IMR-90 (cell line): ENCODE results near the gene SAP30BP. TPM values are rescaled to one million over a fixed set of nuclear protein-coding genes. Genes with fewer than 3 reads are reported as not detected.

Source experiments
- ATAC-seq: fragments of 200-7000 bp; cut with Tn5 transposase; 2 replicates; pipeline ENCODE4 v1.9.1; 2020; ENCODE audit warnings: low read depth, mild to moderate bottlenecking, moderate library complexity
- BruUV-seq: library from RNA; stranded (reverse); fragments of 400-500 nt; replicated peaks from 2 replicates; lab custom pipeline; 2021; lab: Mats Ljungman, UMichigan
- CTCF ChIA-PET: fragments of 300-600 bp; formaldehyde crosslinking; extraction: SDS; loops from one replicate; lab custom pipeline; 2021; ENCODE audit warnings: antibody characterized with exemption; lab: Yijun Ruan, JAX
- POLR2A ChIA-PET: fragments of 300-600 bp; sonication (Branson Sonifier 250); formaldehyde crosslinking; loops from one replicate; lab custom pipeline; 2022; ENCODE audit warnings: antibody characterized with exemption; ENCODE audit not compliant: unreplicated experiment; lab: Charles Lee
- DNase-seq: peaks from one replicate; pipeline ENCODE4 v3.0.0; 2013
- H2AFZ ChIP-seq: replicated peaks from 2 replicates; pipeline ENCODE3; 2013; ENCODE audit warnings: low read length, mild to moderate bottlenecking; ENCODE audit not compliant: poor library complexity
- H2AK5ac ChIP-seq: 2 replicates; pipeline ENCODE4 v1.6.1; 2013; ENCODE audit warnings: low read depth, low read length, inconsistent platforms
- H2AK9ac ChIP-seq: replicated peaks from 2 replicates; pipeline ENCODE3; 2013; ENCODE audit warnings: mild to moderate bottlenecking, low read depth, low read length, moderate library complexity; ENCODE audit not compliant: poor library complexity
- H2BK120ac ChIP-seq: 2 replicates; pipeline ENCODE4 v1.6.1; 2013; ENCODE audit warnings: low read depth, low read length, inconsistent platforms
- H2BK15ac ChIP-seq: 3 replicates; pipeline ENCODE4 v1.6.1; 2013; ENCODE audit warnings: low read depth, low read length, inconsistent platforms
- H2BK20ac ChIP-seq: 2 replicates; pipeline ENCODE4 v1.6.1; 2013; ENCODE audit warnings: low read depth, mild to moderate bottlenecking, inconsistent platforms, low read length, moderate library complexity
- H2BK5ac ChIP-seq: 2 replicates; pipeline ENCODE4 v1.6.1; 2013; ENCODE audit warnings: mild to moderate bottlenecking, low read depth, low read length, inconsistent platforms; ENCODE audit not compliant: poor library complexity, severe bottlenecking
- H3K14ac ChIP-seq: replicated peaks from 2 replicates; pipeline ENCODE4 v1.6.1; 2013; ENCODE audit warnings: low read depth, low read length, inconsistent platforms
- H3K18ac ChIP-seq: 2 replicates; pipeline ENCODE4 v1.6.1; 2013; ENCODE audit warnings: low read depth, low read length, control low read depth
- H3K23ac ChIP-seq: 2 replicates; pipeline ENCODE4 v1.6.1; 2013; ENCODE audit warnings: low read depth, low read length, inconsistent platforms
- H3K27ac ChIP-seq: 2 replicates; pipeline ENCODE4 v1.5.1; 2013; ENCODE audit warnings: mild to moderate bottlenecking, control low read depth, low read length; ENCODE audit not compliant: insufficient read depth
- H3K27me3 ChIP-seq: 2 replicates; pipeline ENCODE4 v1.6.1; 2013; ENCODE audit warnings: low read length; ENCODE audit not compliant: control insufficient read depth, insufficient read depth
- H3K36me3 ChIP-seq: 2 replicates; pipeline ENCODE4 v1.6.1; 2013; ENCODE audit warnings: low read length, mixed read lengths; ENCODE audit not compliant: control insufficient read depth, insufficient read depth
- H3K4ac ChIP-seq: 2 replicates; pipeline ENCODE4 v1.6.1; 2013; ENCODE audit warnings: low read depth, low read length, inconsistent platforms
- H3K4me1 ChIP-seq: 2 replicates; pipeline ENCODE4 v1.6.1; 2013; ENCODE audit warnings: low read length, mixed read lengths; ENCODE audit not compliant: control insufficient read depth, insufficient read depth
- H3K4me2 ChIP-seq: 2 replicates; pipeline ENCODE4 v1.6.1; 2013; ENCODE audit warnings: low read depth, mild to moderate bottlenecking, control low read depth, low read length, moderate library complexity
- H3K4me3 ChIP-seq: 2 replicates; pipeline ENCODE4 v1.5.1; 2013; ENCODE audit warnings: low read depth, mild to moderate bottlenecking, control low read depth, low read length, moderate library complexity; ENCODE audit not compliant: insufficient read depth
- H3K56ac ChIP-seq: 2 replicates; pipeline ENCODE4 v1.6.1; 2013; ENCODE audit warnings: low read length, inconsistent platforms; ENCODE audit not compliant: insufficient read depth; ENCODE audit errors: extremely low read depth
- H3K79me1 ChIP-seq, 2 experiments: 2 replicates each; pipeline ENCODE4 v1.6.1; 2013; ENCODE audit warnings: low read length in 2 of 2, inconsistent platforms in 1 of 2, low read depth in 1 of 2
- H3K9ac ChIP-seq: 2 replicates; pipeline ENCODE4 v1.6.1; 2013; ENCODE audit warnings: low read depth, low read length, control low read depth
- H3K9me1 ChIP-seq: 2 replicates; pipeline ENCODE4 v1.6.1; 2013; ENCODE audit warnings: low read length, inconsistent platforms; ENCODE audit not compliant: insufficient read depth
- H3K9me3 ChIP-seq: 2 replicates; pipeline ENCODE4 v1.6.1; 2013; ENCODE audit warnings: low read length; ENCODE audit not compliant: control insufficient read depth, insufficient read depth
- H4K20me1 ChIP-seq: 2 replicates; pipeline ENCODE4 v1.6.1; 2013; ENCODE audit warnings: low read length, inconsistent platforms; ENCODE audit not compliant: insufficient read depth
- H4K5ac ChIP-seq: 2 replicates; pipeline ENCODE4 v1.6.1; 2013; ENCODE audit warnings: mild to moderate bottlenecking, low read depth, low read length, control low read depth
- H4K8ac ChIP-seq, 2 experiments: 2 replicates each; pipeline ENCODE4 v1.6.1; 2013; ENCODE audit warnings: low read depth in 2 of 2, low read length in 2 of 2, control low read depth in 1 of 2, inconsistent platforms in 1 of 2
- H4K91ac ChIP-seq: 2 replicates; pipeline ENCODE4 v1.6.1; 2013; ENCODE audit warnings: low read depth, low read length, inconsistent platforms; ENCODE audit not compliant: insufficient read depth
- FOS ChIP-seq: fragments of 150-350 bp; IDR thresholded peaks from 2 replicates; pipeline ENCODE4 v1.6.1; 2016; ENCODE audit warnings: low read depth, low read length
- MXI1 ChIP-seq: IDR thresholded peaks from 2 replicates; pipeline ENCODE4 v1.6.1; 2012; ENCODE audit warnings: low read depth, mild to moderate bottlenecking, low read length, moderate library complexity, borderline replicate concordance
- NFE2L2 ChIP-seq: fragments of 150-350 bp; IDR thresholded peaks from 2 replicates; pipeline ENCODE4 v1.6.1; 2016; ENCODE audit warnings: low read depth, mild to moderate bottlenecking, low read length
- POLR2A ChIP-seq: IDR thresholded peaks from 2 replicates; pipeline ENCODE4 v1.6.1; 2012; ENCODE audit warnings: mild to moderate bottlenecking, low read depth, low read length
- RAD21 ChIP-seq: IDR thresholded peaks from 2 replicates; pipeline ENCODE4 v1.6.1; 2012; ENCODE audit warnings: low read length, improper control_type of control experiment
- RCOR1 ChIP-seq: IDR thresholded peaks from 2 replicates; pipeline ENCODE4 v1.6.1; 2012; ENCODE audit warnings: mild to moderate bottlenecking, low read length, improper control_type of control experiment; ENCODE audit not compliant: insufficient replicate concordance
- WGBS, 2 experiments: methylation state at CpG; one replicate each; pipeline versions ENCODE4 v1.1.5 to v1.1.7; 2013; ENCODE audit warnings: missing lambda C conversion rate in 2 of 2; ENCODE audit not compliant: insufficient read length in 1 of 2; ENCODE audit errors: extremely low coverage in 2 of 2; 5-methylcytosine and 5-hydroxymethylcytosine counted together
- dilution Hi-C: fragments of 300-500 bp; cut with HindIII; formaldehyde crosslinking; loops from one replicate; pipeline ENCODE4 v1.14.3; 2018; ENCODE audit warnings: low sequenced_read_pairs; ENCODE audit not compliant: unreplicated experiment
- in situ Hi-C: fragments of 300-500 bp; cut with MboI; formaldehyde crosslinking; loops from 3 replicates; pipeline ENCODE4 v1.14.3; 2019; ENCODE audit warnings: low sequenced_read_pairs, inconsistent platforms, mixed read lengths
- intact Hi-C: fragments of 100-400 bp; cut with micrococcal nuclease; formaldehyde crosslinking; loops from 2 replicates; pipeline ENCODE4 v1.10.0; 2022
- polyA plus RNA-seq, 3 experiments: library from polyadenylated mRNA; depleted of rRNA; stranded (reverse); fragments of >200 nt; gene quantifications; 2 replicates each; pipeline ENCODE4 v1.2.3, GENCODE V29; 2012; ENCODE audit warnings: low replicate concordance in 1 of 3
- total RNA-seq: library from RNA; depleted of rRNA; stranded (reverse); fragments of >200 nt; gene quantifications from 2 replicates; pipeline ENCODE4 v1.2.3, GENCODE V29; 2012
- TF ChIP-seq, protein P1 (sequence below): conservative IDR thresholded peaks from 2 replicates; pipeline ENCODE4 v1.5.1; 2012; ENCODE audit warnings: mild to moderate bottlenecking, low read depth, low read length, improper control_type of control experiment

Gene SAP30BP
- total and polyA plus RNA-seq, 2 of the 4 experiments (the other 2 are of a cell fraction): 70.4 to 139 TPM

DNA sequence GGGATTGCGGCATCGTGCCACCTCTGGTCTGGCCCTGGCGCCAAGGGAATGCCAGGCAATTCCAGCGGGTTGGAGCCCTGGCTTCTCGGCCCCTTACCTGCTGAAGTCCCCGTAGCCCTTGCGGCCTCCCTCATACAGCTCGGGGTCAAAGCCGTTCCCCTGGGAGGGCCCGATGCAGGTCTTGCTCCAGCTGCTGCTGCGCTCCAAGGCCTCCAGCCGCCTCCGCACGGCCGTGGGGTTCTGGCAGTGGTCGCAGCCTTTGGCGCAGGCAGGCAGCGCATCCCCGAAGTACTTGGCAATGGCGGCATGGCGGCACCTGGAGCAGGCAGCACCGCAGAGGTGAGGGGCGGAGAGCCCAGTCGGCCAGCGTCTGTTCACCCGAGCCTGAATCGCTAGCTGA, 35.8 kb upstream of the SAP30BP start:
- H4K8ac ChIP-seq: no peak overlapping the region
- H3K79me1 ChIP-seq: peaks cover 0 to 3% of the 10 kb centered on the region in 2 experiments; a peak in 1 of 4 replicates
- H3K27ac ChIP-seq: no peak overlapping the region
- no peak overlapping the region for H4K91ac ChIP-seq
- no peak overlapping the region for H2AK9ac ChIP-seq
- ChIA-PET CTCF (no interaction called here), POLR2A (no interaction called here)
- H2BK20ac ChIP-seq: no peak overlapping the region
- intact Hi-C loops (loop anchor here (5.0 kb wide), 1 partner anchor 114 kb away; the partner anchor contains the start of genes CASKIN2 and TSEN54), dilution Hi-C loops (no loop called here), in situ Hi-C loops (loop anchor here (5.0 kb wide), 1 partner anchor 116 kb away; no protein-coding TSS in a partner anchor)
- BruUV-seq: no TSS peak
- 96% methylated on average over 16 of the region's 27 CpGs; no CpG with 5 or more reads in 1 of the 2 experiments for WGBS, 2 experiments
- ATAC-seq (no peak), DNase-seq (no peak)
- H4K20me1 ChIP-seq: peaks cover 9% of the 10 kb centered on the region
- H3K4me3 ChIP-seq: no peak overlapping the region
- H3K18ac ChIP-seq: no peak overlapping the region
- peaks cover 8% of the 10 kb centered on the region; the same call in 1 of the 2 replicates for H3K36me3 ChIP-seq
- no peak overlapping the region for H3K56ac ChIP-seq
- no peak overlapping the region for H4K5ac ChIP-seq
- H2BK15ac ChIP-seq: no peak overlapping the region
- no peaks in the 10 kb centered on the region for H3K9me3 ChIP-seq
- no peak overlapping the region for H2AK5ac ChIP-seq
- no peak overlapping the region for H2AFZ ChIP-seq
- H3K23ac ChIP-seq: no peak overlapping the region
- no peaks in the 10 kb centered on the region for H3K9me1 ChIP-seq
- no peak overlapping the region for H3K4me2 ChIP-seq
- no peaks in the 10 kb centered on the region for H3K27me3 ChIP-seq
- H2BK5ac ChIP-seq: no peak overlapping the region
- TF ChIP-seq, protein P1, sequence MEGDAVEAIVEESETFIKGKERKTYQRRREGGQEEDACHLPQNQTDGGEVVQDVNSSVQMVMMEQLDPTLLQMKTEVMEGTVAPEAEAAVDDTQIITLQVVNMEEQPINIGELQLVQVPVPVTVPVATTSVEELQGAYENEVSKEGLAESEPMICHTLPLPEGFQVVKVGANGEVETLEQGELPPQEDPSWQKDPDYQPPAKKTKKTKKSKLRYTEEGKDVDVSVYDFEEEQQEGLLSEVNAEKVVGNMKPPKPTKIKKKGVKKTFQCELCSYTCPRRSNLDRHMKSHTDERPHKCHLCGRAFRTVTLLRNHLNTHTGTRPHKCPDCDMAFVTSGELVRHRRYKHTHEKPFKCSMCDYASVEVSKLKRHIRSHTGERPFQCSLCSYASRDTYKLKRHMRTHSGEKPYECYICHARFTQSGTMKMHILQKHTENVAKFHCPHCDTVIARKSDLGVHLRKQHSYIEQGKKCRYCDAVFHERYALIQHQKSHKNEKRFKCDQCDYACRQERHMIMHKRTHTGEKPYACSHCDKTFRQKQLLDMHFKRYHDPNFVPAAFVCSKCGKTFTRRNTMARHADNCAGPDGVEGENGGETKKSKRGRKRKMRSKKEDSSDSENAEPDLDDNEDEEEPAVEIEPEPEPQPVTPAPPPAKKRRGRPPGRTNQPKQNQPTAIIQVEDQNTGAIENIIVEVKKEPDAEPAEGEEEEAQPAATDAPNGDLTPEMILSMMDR: no peak
- TF ChIP-seq RCOR1 (no peak), POLR2A (no peak), RAD21 (no peak), NFE2L2 (no peak), MXI1 (no peak), FOS (no peak)
- no peak overlapping the region for H3K9ac ChIP-seq
- H3K4ac ChIP-seq: no peak overlapping the region
- no peak overlapping the region for H2BK120ac ChIP-seq
- no peak overlapping the region for H3K14ac ChIP-seq
- H3K4me1 ChIP-seq: peaks cover 15% of the 10 kb centered on the region
